Measurements from ENCODE around the gene HHLA2. TPM values are rescaled to one million over a fixed set of nuclear protein-coding genes. Genes with fewer than 3 reads are reported as not detected.

HHLA2 gene
- not detected for total RNA-seq
- polyA plus RNA-seq (2013, experiment 1 of 2) = not detected
- polyA plus RNA-seq (2013, experiment 2 of 2) = not detected
- long read RNA-seq, experiment 1 = 0 reads
- long read RNA-seq, experiment 2 = 0 reads
- long read RNA-seq, experiment 3, partial matches to known transcripts = 0 of 1 reads
- long read RNA-seq, experiment 3, other reads (novel, unspliced or antisense) = 1 of 1 reads
- long read RNA-seq, experiment 4 = 0 reads

DNA sequence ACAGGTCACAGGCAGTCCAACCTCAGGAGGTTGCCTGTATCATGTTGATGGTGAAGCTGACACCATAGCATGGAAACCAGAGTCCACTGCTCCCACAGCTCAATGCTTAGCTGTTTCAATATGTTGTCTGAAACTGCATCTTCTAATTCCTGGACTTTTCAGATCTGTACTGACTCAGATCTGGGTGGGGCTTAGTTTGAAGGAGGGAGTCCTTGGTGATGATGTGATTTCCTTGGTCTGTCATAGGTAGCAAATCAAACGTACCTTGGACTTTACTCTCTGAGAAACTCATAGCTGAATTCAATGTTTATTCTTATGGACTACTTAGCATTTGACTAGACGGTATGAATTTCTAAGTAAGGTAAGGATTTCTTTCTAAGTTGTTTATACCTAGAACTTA is at the start of gene HHLA2:
TSS of gene HHLA2 (plus strand) at position 310 of the 400 bp plus-strand sequence. CDS start 55,266 bp downstream, outside the sequence.
- no peaks in the 10 kb centered on the region for H3K27me3 ChIP-seq (ENCODE audit: control insufficient read depth, insufficient read depth, low read length, poor library complexity, severe bottlenecking)
- H3K9me3 ChIP-seq (ENCODE audit: control insufficient read depth, low read length) = no peaks in the 10 kb centered on the region
- H3K4me3 ChIP-seq (ENCODE audit: low read length) = no peak within 1 kb of the TSS
- Mint-ChIP-seq H3K36me3 (ENCODE audit: low read depth) (no peaks in the 10 kb centered on the region), H3K9me3 (no peaks in the 10 kb centered on the region), H3K27me3 (ENCODE audit: insufficient read depth) (no peaks in the 10 kb centered on the region), H3K4me1 (peaks cover 3% of the 10 kb centered on the region), H3K27ac (no peak within 1 kb of the TSS), H3K4me3 (no peak within 1 kb of the TSS)
- no peak within 1 kb of the TSS for H3K27ac ChIP-seq (ENCODE audit: low read depth, low read length)
- TF ChIP-seq, protein P1, sequence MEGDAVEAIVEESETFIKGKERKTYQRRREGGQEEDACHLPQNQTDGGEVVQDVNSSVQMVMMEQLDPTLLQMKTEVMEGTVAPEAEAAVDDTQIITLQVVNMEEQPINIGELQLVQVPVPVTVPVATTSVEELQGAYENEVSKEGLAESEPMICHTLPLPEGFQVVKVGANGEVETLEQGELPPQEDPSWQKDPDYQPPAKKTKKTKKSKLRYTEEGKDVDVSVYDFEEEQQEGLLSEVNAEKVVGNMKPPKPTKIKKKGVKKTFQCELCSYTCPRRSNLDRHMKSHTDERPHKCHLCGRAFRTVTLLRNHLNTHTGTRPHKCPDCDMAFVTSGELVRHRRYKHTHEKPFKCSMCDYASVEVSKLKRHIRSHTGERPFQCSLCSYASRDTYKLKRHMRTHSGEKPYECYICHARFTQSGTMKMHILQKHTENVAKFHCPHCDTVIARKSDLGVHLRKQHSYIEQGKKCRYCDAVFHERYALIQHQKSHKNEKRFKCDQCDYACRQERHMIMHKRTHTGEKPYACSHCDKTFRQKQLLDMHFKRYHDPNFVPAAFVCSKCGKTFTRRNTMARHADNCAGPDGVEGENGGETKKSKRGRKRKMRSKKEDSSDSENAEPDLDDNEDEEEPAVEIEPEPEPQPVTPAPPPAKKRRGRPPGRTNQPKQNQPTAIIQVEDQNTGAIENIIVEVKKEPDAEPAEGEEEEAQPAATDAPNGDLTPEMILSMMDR (conservative IDR thresholded peaks at IDR 0.05) = no peak
- no peaks in the 10 kb centered on the region for H3K4me1 ChIP-seq (ENCODE audit: control insufficient read depth, insufficient read depth, low read length)
- no peaks in the 10 kb centered on the region for H3K36me3 ChIP-seq (ENCODE audit: control insufficient read depth, insufficient read depth, low read length)
- H3K9ac ChIP-seq (ENCODE audit: extremely low read depth, low read length, poor library complexity, severe bottlenecking) = no peak within 1 kb of the TSS
- 91 to 100% methylated on average over 2 of the region's 2 CpGs for WGBS, 2 experiments (ENCODE audit: insufficient coverage in 1 of 2, insufficient read length in 1 of 2)
- no peak for DNase-seq

GRCh38 chr3:108250626-108251025 is 45.7 kb upstream of the HHLA2 start:
- TF ChIP-seq, protein P1 (conservative IDR thresholded peaks at IDR 0.05) = no peak
- no peaks in the 10 kb centered on the region for H3K27me3 Mint-ChIP-seq (ENCODE audit: insufficient read depth)
- H3K36me3 ChIP-seq (ENCODE audit: control insufficient read depth, insufficient read depth, low read length) = no peaks in the 10 kb centered on the region
- H3K4me3 Mint-ChIP-seq = no peak overlapping the region
- no peaks in the 10 kb centered on the region for H3K4me1 Mint-ChIP-seq
- no peaks in the 10 kb centered on the region for H3K27me3 ChIP-seq (ENCODE audit: control insufficient read depth, insufficient read depth, low read length, poor library complexity, severe bottlenecking)
- H3K9me3 Mint-ChIP-seq = peaks cover 3% of the 10 kb centered on the region
- no peaks in the 10 kb centered on the region for H3K4me1 ChIP-seq (ENCODE audit: control insufficient read depth, insufficient read depth, low read length)
- no peak for DNase-seq
- H3K9me3 ChIP-seq (ENCODE audit: control insufficient read depth, low read length) = no peaks in the 10 kb centered on the region
- no peak overlapping the region for H3K4me3 ChIP-seq (ENCODE audit: low read length)
- H3K27ac ChIP-seq (ENCODE audit: low read depth, low read length) = no peak overlapping the region
- 95 to 100% methylated on average over 1 to 2 of the region's 2 CpGs for WGBS, 2 experiments (ENCODE audit: insufficient coverage in 1 of 2, insufficient read length in 1 of 2)
- H3K27ac Mint-ChIP-seq = no peak overlapping the region
- no peak overlapping the region for H3K9ac ChIP-seq (ENCODE audit: extremely low read depth, low read length, poor library complexity, severe bottlenecking)
- no peaks in the 10 kb centered on the region for H3K36me3 Mint-ChIP-seq (ENCODE audit: low read depth)

- H3K36me3 Mint-ChIP-seq (ENCODE audit: low read depth) = no peaks in the 10 kb centered on the region
- no peak overlapping the region for H3K4me3 Mint-ChIP-seq
- Histone ChIP-seq H3K4me3 (ENCODE audit: low read length) (no peak overlapping the region), H3K4me1 (ENCODE audit: control insufficient read depth, insufficient read depth, low read length) (no peaks in the 10 kb centered on the region), H3K36me3 (ENCODE audit: control insufficient read depth, insufficient read depth, low read length) (no peaks in the 10 kb centered on the region), H3K27me3 (ENCODE audit: control insufficient read depth, insufficient read depth, low read length, poor library complexity, severe bottlenecking) (no peaks in the 10 kb centered on the region), H3K9ac (ENCODE audit: extremely low read depth, low read length, poor library complexity, severe bottlenecking) (no peak overlapping the region), H3K9me3 (ENCODE audit: control insufficient read depth, low read length) (no peaks in the 10 kb centered on the region), H3K27ac (ENCODE audit: low read depth, low read length) (no peak overlapping the region)
- no peak overlapping the region for H3K27ac Mint-ChIP-seq
- TF ChIP-seq, protein P1 (conservative IDR thresholded peaks at IDR 0.05) = no peak
- 96 to 100% methylated on average over 1 to 4 of the region's 4 CpGs for WGBS, 2 experiments (ENCODE audit: insufficient coverage in 1 of 2, insufficient read length in 1 of 2)
- no peaks in the 10 kb centered on the region for H3K4me1 Mint-ChIP-seq
- DNase-seq = no peak
- no peaks in the 10 kb centered on the region for H3K27me3 Mint-ChIP-seq (ENCODE audit: insufficient read depth)
- no peaks in the 10 kb centered on the region for H3K9me3 Mint-ChIP-seq
These were observed 45.1 kb upstream of the HHLA2 start for GRCh38 chr3:108251265-108251664.
